GM11168 (cell line): ENCODE results near the gene ZNF148.

ENCODE experiments used
- in situ Hi-C: fragments of 300-500 bp; cut with MboI; formaldehyde crosslinking; loops from one replicate; pipeline ENCODE4 v1.12.0; 2022; ENCODE audit warnings: low sequenced_read_pairs; ENCODE audit not compliant: unreplicated experiment

Gene ZNF148

GRCh38 chr3:125232401-125232800, 142.7 kb downstream of the ZNF148 start:
- in situ Hi-C loops: no loop called here

- in situ Hi-C loops: no loop called here
Measured at GRCh38 chr3:125231895-125232294, 143.2 kb downstream of the ZNF148 start.

- in situ Hi-C loops: no loop called here
Measured at GRCh38 chr3:125229707-125230106, 145.4 kb downstream of the ZNF148 start.

GRCh38 chr3:125229168-125229567, 146.0 kb downstream of the ZNF148 start:
- in situ Hi-C loops: no loop called here

GRCh38 chr3:125221831-125222230, 153.3 kb downstream of the ZNF148 start:
- in situ Hi-C loops: no loop called here

GRCh38 chr3:125220727-125221429, 154.2 kb downstream of the ZNF148 start:
- in situ Hi-C loops: no loop called here

- in situ Hi-C loops: no loop called here
Measured at GRCh38 chr3:125220183-125220582, 154.9 kb downstream of the ZNF148 start.

GRCh38 chr3:125219261-125219701, 155.8 kb downstream of the ZNF148 start:
- in situ Hi-C loops: no loop called here

GRCh38 chr3:125214738-125215137, 160.4 kb downstream of the ZNF148 start:
- in situ Hi-C loops: no loop called here

- in situ Hi-C loops: no loop called here
Measured at GRCh38 chr3:125213946-125214542, 161.1 kb downstream of the ZNF148 start.

GRCh38 chr3:125213364-125213755, 161.8 kb downstream of the ZNF148 start:
- in situ Hi-C loops: no loop called here

- in situ Hi-C loops: no loop called here
Measured at GRCh38 chr3:125212509-125213363, 162.4 kb downstream of the ZNF148 start, which contains the start of gene SLC12A8. Gene SLC12A8, minus strand, starts transcription at chr3:125212748. Its CDS starts 1,399 bp downstream, at chr3:125211349.

GRCh38 chr3:125212091-125212508, 163.0 kb downstream of the ZNF148 start:
- in situ Hi-C loops: no loop called here

- in situ Hi-C loops: no loop called here
Measured at GRCh38 chr3:125211523-125212090, 163.5 kb downstream of the ZNF148 start.

- in situ Hi-C loops: no loop called here
Measured at GRCh38 chr3:125207949-125208568, 167.1 kb downstream of the ZNF148 start.

GRCh38 chr3:125207507-125207906, 167.6 kb downstream of the ZNF148 start:
- in situ Hi-C loops: no loop called here

GRCh38 chr3:125206934-125207333, 168.2 kb downstream of the ZNF148 start:
- in situ Hi-C loops: no loop called here

GRCh38 chr3:125203731-125204130, 171.4 kb downstream of the ZNF148 start:
- in situ Hi-C loops: no loop called here

GRCh38 chr3:125202197-125202596, 172.9 kb downstream of the ZNF148 start:
- in situ Hi-C loops: no loop called here

- in situ Hi-C loops: no loop called here
Measured at GRCh38 chr3:125200731-125201139, 174.4 kb downstream of the ZNF148 start.
